Fibroblast of lung (primary cell): Measurements from ENCODE around the gene BTRC. TPM values are rescaled to one million over a fixed set of nuclear protein-coding genes. Genes with fewer than 3 reads are reported as not detected.
"Not testable (repeated sequence)": the region's sequence is repeated elsewhere in the genome, so short reads cannot be mapped to it uniquely, and the experiment has no call there.

Experiments
- DNase-seq, 2 donors: peaks; one replicate each; pipeline versions ENCODE4 v3.0.0 to v3.0.0-alpha.2; 2010; ENCODE audit warnings: low read depth in 2 of 2
- H2AFZ ChIP-seq: 2 replicates; pipeline ENCODE4 v1.5.1; 2012; ENCODE audit warnings: low read length, control low read depth, inconsistent platforms
- H3K27ac ChIP-seq: 2 replicates; pipeline ENCODE4 v1.5.1; 2011; ENCODE audit warnings: low read length, control low read depth; ENCODE audit not compliant: insufficient read depth
- H3K27me3 ChIP-seq: 2 replicates; pipeline ENCODE4 v1.5.1; 2011; ENCODE audit warnings: mild to moderate bottlenecking, low read length; ENCODE audit not compliant: control insufficient read depth, insufficient read depth
- H3K36me3 ChIP-seq: 2 replicates; pipeline ENCODE4 v1.5.1; 2011; ENCODE audit warnings: low read length; ENCODE audit not compliant: control insufficient read depth, insufficient read depth
- H3K4me1 ChIP-seq: 2 replicates; pipeline ENCODE4 v1.5.1; 2011; ENCODE audit warnings: low read length; ENCODE audit not compliant: control insufficient read depth, insufficient read depth; ENCODE audit errors: extremely low read depth
- H3K4me2 ChIP-seq: 2 replicates; pipeline ENCODE4 v1.5.1; 2011; ENCODE audit warnings: low read length, control low read depth; ENCODE audit not compliant: insufficient read depth; ENCODE audit errors: extremely low read depth
- H3K4me3 ChIP-seq, 4 experiments: fragments of 200-600 bp in 1 of 4; sonication (generic) in 1 of 4; replicated peaks in 1 of 4; 2 replicates each; pipeline ENCODE4 v1.5.1; 2011 to 2016; ENCODE audit warnings: low read length in 4 of 4, low read depth in 3 of 4, mild to moderate bottlenecking in 3 of 4, control low read depth in 2 of 4, inconsistent platforms in 1 of 4, mixed read lengths in 1 of 4; ENCODE audit not compliant: insufficient read depth in 1 of 4; ENCODE audit errors: control extremely low read depth in 1 of 4
- H3K79me2 ChIP-seq: 2 replicates; pipeline ENCODE4 v1.5.1; 2012; ENCODE audit warnings: mild to moderate bottlenecking, low read length, inconsistent platforms; ENCODE audit not compliant: control insufficient read depth, insufficient read depth
- H3K9ac ChIP-seq: 2 replicates; pipeline ENCODE4 v1.5.1; 2011; ENCODE audit warnings: mild to moderate bottlenecking, low read length, control low read depth; ENCODE audit not compliant: insufficient read depth
- H3K9me3 ChIP-seq: 2 replicates; pipeline ENCODE4 v1.5.1; 2012; ENCODE audit warnings: low read depth, low read length; ENCODE audit not compliant: control insufficient read depth, insufficient read depth
- H4K20me1 ChIP-seq: 2 replicates; pipeline ENCODE4 v1.5.1; 2011; ENCODE audit warnings: low read length; ENCODE audit not compliant: control insufficient read depth, insufficient read depth; ENCODE audit errors: extremely low read depth
- CTCF ChIP-seq, 2 donors: IDR thresholded peaks in 1 of 2; conservative IDR thresholded peaks in 1 of 2; 1 replicate in 1 of 2; 2 replicates in 1 of 2; pipeline ENCODE4 v1.5.1; 2011 to 2012; ENCODE audit warnings: low read length in 2 of 2, control low read depth in 1 of 2, inconsistent platforms in 1 of 2, low read depth in 1 of 2, mild to moderate bottlenecking in 1 of 2
- EZH2 ChIP-seq: IDR thresholded peaks from 2 replicates; pipeline ENCODE4 v1.5.1; 2012; ENCODE audit warnings: low read length, control low read depth, mild to moderate bottlenecking; ENCODE audit errors: missing control alignments
- polyA plus RNA-seq, 2 donors: library from polyadenylated mRNA; depleted of rRNA in 1 of 2; stranded (reverse) in 1 of 2; unstranded in 1 of 2; fragments of >200 nt; gene quantifications; 2 replicates each; pipeline ENCODE4 v1.2.1, GENCODE V29; 2011 to 2012; ENCODE audit warnings: missing spikeins in 1 of 2
- total RNA-seq: library from RNA; depleted of rRNA; stranded (reverse); fragments of >200 nt; gene quantifications from 2 replicates; pipeline ENCODE4 v1.2.1, GENCODE V29; 2014

The BTRC gene
- total and polyA plus RNA-seq, 2 donors (not counting 1 experiment from before 2014, with no cell fraction given), result 9.2 to 10.9 TPM

GRCh38 chr10:101357958-101358357 lies 4.0 kb downstream of the BTRC start:
- Histone ChIP-seq H3K27ac (no peak overlapping the region), H4K20me1 (no peaks in the 10 kb centered on the region), H3K4me1 (peaks cover 3% of the 10 kb centered on the region), H3K4me2 (no peak overlapping the region), H3K36me3 (no peaks in the 10 kb centered on the region), H3K9me3 (no peaks in the 10 kb centered on the region), H3K79me2 (peaks cover 18% of the 10 kb centered on the region), H3K4me3 (no peak overlapping the region), H3K9ac (no peak overlapping the region), H2AFZ (no peak overlapping the region), H3K27me3 (no peaks in the 10 kb centered on the region)
- TF ChIP-seq EZH2 (no peak), CTCF (conservative IDR thresholded peaks at IDR 0.05 in 1 of 2, IDR thresholded peaks at IDR 0.05 in 1 of 2; ENCODE audit: low read depth in 1 of 2, low read length in 2 of 2) (no peak)
- DNase-seq, result no peak

- H3K79me2 ChIP-seq, result peaks cover 19% of the 10 kb centered on the region
- no peaks in the 10 kb centered on the region for H3K9me3 ChIP-seq
- no peak for TF ChIP-seq EZH2
- no peak for TF ChIP-seq CTCF (conservative IDR thresholded peaks at IDR 0.05 in 1 of 2, IDR thresholded peaks at IDR 0.05 in 1 of 2; ENCODE audit: low read depth in 1 of 2, low read length in 2 of 2)
- H2AFZ ChIP-seq, result no peak overlapping the region
- H3K4me2 ChIP-seq, result no peak overlapping the region
- peak overlapping the region; percentile 31 for H3K27ac ChIP-seq
- DNase-seq, result peak in 1 of 2 donors; percentile 78
- no peaks in the 10 kb centered on the region for H3K36me3 ChIP-seq
- no peak overlapping the region for H3K9ac ChIP-seq
- H4K20me1 ChIP-seq, result no peaks in the 10 kb centered on the region
- no peak overlapping the region for H3K4me3 ChIP-seq
- H3K4me1 ChIP-seq, result peaks cover 3% of the 10 kb centered on the region
- no peaks in the 10 kb centered on the region for H3K27me3 ChIP-seq
Measured at GRCh38 chr10:101358706-101359300, 4.8 kb downstream of the BTRC start.

- not testable (repeated sequence) for H3K9me3 ChIP-seq, H4K20me1 ChIP-seq, H3K4me3 ChIP-seq, H3K4me1 ChIP-seq, H3K27ac ChIP-seq, H3K9ac ChIP-seq, H3K36me3 ChIP-seq, DNase-seq, H2AFZ ChIP-seq, H3K4me2 ChIP-seq, H3K27me3 ChIP-seq
- peaks cover 13% of the 10 kb centered on the region for H3K79me2 ChIP-seq
Measured at GRCh38 chr10:101360090-101360489, 6.1 kb downstream of the BTRC start.

- not testable (repeated sequence) for H3K4me2 ChIP-seq, H2AFZ ChIP-seq, H3K9ac ChIP-seq, H3K36me3 ChIP-seq, DNase-seq, H3K4me1 ChIP-seq, H4K20me1 ChIP-seq, H3K27me3 ChIP-seq, H3K9me3 ChIP-seq, H3K4me3 ChIP-seq, H3K27ac ChIP-seq
- peaks cover 12% of the 10 kb centered on the region for H3K79me2 ChIP-seq
Measured at GRCh38 chr10:101360841-101361240, 6.9 kb downstream of the BTRC start.
